HepG2 (cell line): ENCODE measurements around the gene ARHGDIA. TPM values are rescaled to one million over a fixed set of nuclear protein-coding genes. Genes with fewer than 3 reads are reported as not detected.

Experiments used
- ATF4 ChIP-seq, 2 experiments: fragments of 450-650 bp in 1 of 2; sonication (generic) in 1 of 2; formaldehyde crosslinking; IDR thresholded peaks; 2 replicates each; pipeline versions ENCODE4 v1.5.0 to v1.8.0; 2020 to 2022; ENCODE audit warnings: mild to moderate bottlenecking in 1 of 2, missing genetic modification reagents in 1 of 2
- CAMTA2 ChIP-seq: sonication (generic); formaldehyde crosslinking; IDR thresholded peaks from 2 replicates; pipeline ENCODE4 v1.4.0; 2020; ENCODE audit warnings: mild to moderate bottlenecking, missing genetic modification reagents, borderline replicate concordance
- CCAR2 ChIP-seq: fragments of 200-400 bp; formaldehyde crosslinking; optimal IDR thresholded peaks from 2 replicates; pipeline ENCODE3; 2018; ENCODE audit warnings: low read depth, mild to moderate bottlenecking, low read length, moderate library complexity
- CREM ChIP-seq, 2 experiments: sonication (generic) in 1 of 2; formaldehyde crosslinking in 1 of 2; IDR thresholded peaks; 2 replicates each; pipeline versions ENCODE4 v1.4.0 to v1.6.1; 2016 to 2020; ENCODE audit warnings: antibody characterized with exemption in 1 of 2, mild to moderate bottlenecking in 1 of 2, missing genetic modification reagents in 1 of 2
- FLYWCH1 ChIP-seq: sonication (generic); formaldehyde crosslinking; IDR thresholded peaks from 2 replicates; pipeline ENCODE4 v1.8.1; 2023; ENCODE audit warnings: mild to moderate bottlenecking, missing genetic modification reagents
- HNF1B ChIP-seq: sonication (generic); formaldehyde crosslinking; IDR thresholded peaks from 2 replicates; pipeline ENCODE4 v1.5.1; 2020; ENCODE audit warnings: mild to moderate bottlenecking, moderate library complexity, missing genetic modification reagents
- IRX3 ChIP-seq: sonication (generic); formaldehyde crosslinking; IDR thresholded peaks from 2 replicates; pipeline ENCODE4 v1.8.1; 2023; ENCODE audit warnings: mild to moderate bottlenecking, low read depth, missing genetic modification reagents, borderline replicate concordance
- MED1 ChIP-seq: sonication (generic); formaldehyde crosslinking; IDR thresholded peaks from 2 replicates; pipeline ENCODE4 v1.4.0; 2020; ENCODE audit warnings: missing genetic modification reagents
- NFIC ChIP-seq: IDR thresholded peaks from 2 replicates; pipeline ENCODE4 v1.6.1; 2012; ENCODE audit warnings: mild to moderate bottlenecking, low read length, inconsistent platforms
- PITX1 ChIP-seq: sonication (generic); formaldehyde crosslinking; IDR thresholded peaks from 2 replicates; pipeline ENCODE4 v1.5.1; 2020; ENCODE audit warnings: mild to moderate bottlenecking, missing genetic modification reagents
- RORA ChIP-seq: sonication (generic); formaldehyde crosslinking; IDR thresholded peaks from 2 replicates; pipeline ENCODE4 v1.5.0; 2020; ENCODE audit warnings: mild to moderate bottlenecking, missing genetic modification reagents, moderate library complexity
- TEAD3 ChIP-seq: optimal IDR thresholded peaks from 2 replicates; pipeline ENCODE3; 2016; ENCODE audit warnings: borderline replicate concordance
- TEF ChIP-seq: sonication (generic); formaldehyde crosslinking; IDR thresholded peaks from 2 replicates; pipeline ENCODE4 v1.5.0; 2020; ENCODE audit warnings: missing genetic modification reagents
- TFE3 ChIP-seq: IDR thresholded peaks from 2 replicates; pipeline ENCODE4 v1.6.1; 2016
- ZBED4 ChIP-seq: sonication (generic); formaldehyde crosslinking; IDR thresholded peaks from 2 replicates; pipeline ENCODE4 v1.4.0; 2020; ENCODE audit warnings: missing genetic modification reagents, borderline replicate concordance
- ZFYVE20 ChIP-seq: sonication (generic); formaldehyde crosslinking; IDR thresholded peaks from 2 replicates; pipeline ENCODE4 v1.8.0; 2023; ENCODE audit warnings: low read depth, mild to moderate bottlenecking, moderate library complexity, missing genetic modification reagents, borderline replicate concordance
- ZNF292 ChIP-seq: sonication (generic); formaldehyde crosslinking; IDR thresholded peaks from 2 replicates; pipeline ENCODE4 v1.8.1; 2022; ENCODE audit warnings: mild to moderate bottlenecking, low read depth, missing genetic modification reagents, borderline replicate concordance
- ZNF33A ChIP-seq: sonication (generic); formaldehyde crosslinking; IDR thresholded peaks from 2 replicates; pipeline ENCODE4 v1.5.1; 2020; ENCODE audit warnings: missing genetic modification reagents, mild to moderate bottlenecking, moderate library complexity, borderline replicate concordance
- ZNF652 ChIP-seq: IDR thresholded peaks from 2 replicates; pipeline ENCODE4 v1.6.1; 2016; ENCODE audit warnings: low read depth, borderline replicate concordance
- ZNF749 ChIP-seq: sonication (generic); formaldehyde crosslinking; IDR thresholded peaks from 2 replicates; pipeline ENCODE4 v1.8.0; 2022; ENCODE audit warnings: mild to moderate bottlenecking, missing genetic modification reagents, moderate library complexity, borderline replicate concordance
- polyA plus RNA-seq, 8 experiments: library from polyadenylated mRNA; depleted of rRNA in 3 of 8; stranded (reverse) in 7 of 8; unstranded in 1 of 8; fragments of >200 nt; fragmentation: Illumina TruSeq in 4 of 8; extraction: Trizol in 4 of 8; gene quantifications; 2 replicates each; pipeline versions ENCODE4 v1.2.1 to v1.2.3, GENCODE V29; 2011 to 2016; ENCODE audit warnings: low read depth in 4 of 8, missing spikeins in 1 of 8, mixed read lengths in 1 of 8; ENCODE audit not compliant: insufficient read depth in 1 of 8
- total RNA-seq, 5 experiments: library from RNA; depleted of rRNA; stranded (reverse); fragments of >200 nt; fragmentation: Illumina TruSeq; extraction: Trizol; gene quantifications; 2 replicates each; pipeline ENCODE4 v1.2.3, GENCODE V29; 2016; ENCODE audit warnings: low read depth in 1 of 5

ARHGDIA gene
- total and polyA plus RNA-seq, 2 of the 13 experiments (the other 11 are each of a cell fraction or from before 2014, with no cell fraction given): 40.0 to 64.0 TPM

DNA sequence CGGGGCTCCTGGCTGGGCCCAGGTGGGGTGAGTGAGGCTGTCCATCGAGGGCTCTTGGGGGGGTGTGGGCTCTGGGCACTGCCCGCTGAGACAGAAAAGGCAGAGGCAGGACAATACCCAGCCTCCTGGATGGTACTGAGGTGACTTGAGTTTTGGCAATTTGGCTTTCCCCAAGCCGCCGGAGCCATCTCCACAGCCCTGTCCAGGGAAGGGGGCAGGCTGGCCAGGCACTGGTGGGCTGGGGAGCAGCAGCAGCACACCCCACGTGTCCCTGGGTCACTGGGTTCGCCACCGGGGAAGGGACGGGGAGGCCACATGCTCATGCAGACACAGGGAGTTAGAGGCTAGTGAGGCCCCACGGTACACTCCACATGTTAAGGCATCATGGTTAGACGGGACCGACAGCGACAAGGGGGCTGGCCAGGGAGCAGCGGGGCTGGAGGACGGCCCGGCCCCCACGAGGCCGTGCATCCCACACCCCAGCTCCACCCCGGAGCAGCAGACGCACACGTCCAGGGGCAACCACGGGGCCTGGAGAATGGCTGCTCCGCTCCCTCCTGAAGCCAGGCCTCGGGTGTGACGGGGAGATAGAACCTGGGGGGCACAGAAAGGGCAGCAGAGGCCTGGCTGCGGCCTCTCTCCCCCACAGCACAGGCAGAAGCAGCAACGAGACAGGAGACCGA lies 3.0 kb downstream of the ARHGDIA start (continued):
- TF ChIP-seq FLYWCH1 (CRISPR knock-in tag) (0 out of 2 replicates have a peak, but pooled peaks have one; percentile 39), IRX3 (CRISPR knock-in tag) (peak; percentile 54), ZNF652 (CRISPR knock-in tag) (no peak), ZNF292 (no peak), CCAR2 (peak; percentile 47), TEAD3 (CRISPR knock-in tag) (peak; percentile 43), MED1 (CRISPR knock-in tag) (0 out of 2 replicates have a peak, but pooled peaks have one; percentile 16), CREM (IDR thresholded peaks at IDR 0.05) (no peak), CREM (CRISPR knock-in tag; IDR thresholded peaks at IDR 0.05) (no peak), PITX1 (CRISPR knock-in tag) (peak; percentile 50; the same call in 1 of the 2 replicates), ZBED4 (CRISPR knock-in tag) (no peak), TFE3 (CRISPR knock-in tag) (no peak), TEF (CRISPR knock-in tag) (no peak), ZNF749 (CRISPR knock-in tag) (peak; percentile 87), ATF4 (CRISPR knock-in tag; IDR thresholded peaks at IDR 0.05) (peak in 1 of 2 experiments; percentile 23; a peak in 1 of 4 replicates), ZNF33A (CRISPR knock-in tag) (0 out of 2 replicates have a peak, but pooled peaks have one; percentile 11), HNF1B (CRISPR knock-in tag) (0 out of 2 replicates have a peak, but pooled peaks have one; percentile 15), NFIC (peak; percentile 19; the same call in 1 of the 2 replicates), ZFYVE20 (CRISPR knock-in tag) (no peak), RORA (CRISPR knock-in tag) (no peak), CAMTA2 (CRISPR knock-in tag) (peak; percentile 49; the same call in 1 of the 2 replicates)
